GM23338 (cell line): ENCODE results near the gene ARSB. TPM values are rescaled to one million over a fixed set of nuclear protein-coding genes. Genes with fewer than 3 reads are reported as not detected.

Experiments
- ATAC-seq: fragments of 200-7000 bp; cut with Tn5 transposase; 3 replicates; pipeline ENCODE4 v1.9.1; 2020
- DNase-seq: peaks from one replicate; pipeline ENCODE4 v3.0.0-alpha.2; 2015; ENCODE audit warnings: low spot score
- H2AFZ ChIP-seq: fragments of 200-600 bp; sonication (generic); 2 replicates; pipeline ENCODE4 v1.8.0; 2016; ENCODE audit warnings: antibody characterized with exemption, mild to moderate bottlenecking, moderate library complexity
- H3F3A ChIP-seq: fragments of 200-600 bp; sonication (generic); replicated peaks from 2 replicates; pipeline ENCODE4 v1.8.0; 2017; ENCODE audit warnings: antibody characterized with exemption, mixed run types, low read depth
- H3K27ac ChIP-seq: fragments of 200-600 bp; sonication (generic); 2 replicates; pipeline ENCODE4 v1.6.1; 2016; ENCODE audit warnings: low read depth
- H3K27me3 ChIP-seq: fragments of 200-600 bp; sonication (generic); 2 replicates; pipeline ENCODE4 v1.8.0; 2016; ENCODE audit warnings: mild to moderate bottlenecking, mixed run types, moderate library complexity; ENCODE audit not compliant: insufficient read depth
- H3K36me3 ChIP-seq: fragments of 200-600 bp; sonication (generic); 2 replicates; pipeline ENCODE4 v1.8.0; 2016; ENCODE audit warnings: mild to moderate bottlenecking; ENCODE audit not compliant: insufficient read depth
- H3K4me1 ChIP-seq: fragments of 200-600 bp; sonication (generic); 2 replicates; pipeline ENCODE4 v1.8.0; 2016; ENCODE audit warnings: mild to moderate bottlenecking, moderate library complexity; ENCODE audit not compliant: insufficient read depth
- H3K4me2 ChIP-seq: fragments of 200-600 bp; sonication (generic); 2 replicates; pipeline ENCODE4 v1.7.1; 2017; ENCODE audit warnings: mixed run types
- H3K4me3 ChIP-seq: fragments of 200-600 bp; sonication (generic); 2 replicates; pipeline ENCODE4 v1.6.1; 2016; ENCODE audit warnings: mixed run types
- H3K79me2 ChIP-seq: fragments of 200-600 bp; sonication (generic); replicated peaks from 2 replicates; pipeline ENCODE4 v1.8.0; 2017; ENCODE audit warnings: mild to moderate bottlenecking; ENCODE audit not compliant: insufficient read depth
- H3K9me2 ChIP-seq: fragments of 200-600 bp; sonication (generic); 2 replicates; pipeline ENCODE4 v1.8.0; 2017; ENCODE audit not compliant: insufficient read depth
- H4K20me1 ChIP-seq: fragments of 200-600 bp; sonication (generic); replicated peaks from 2 replicates; pipeline ENCODE4 v1.8.0; 2017; ENCODE audit warnings: mild to moderate bottlenecking; ENCODE audit not compliant: insufficient read depth
- H3K27ac Mint-ChIP-seq: 2 replicates; pipeline ENCODE4 v1.8.0; 2020; ENCODE audit warnings: inconsistent platforms, mild to moderate bottlenecking, moderate library complexity, mixed read lengths
- H3K27me3 Mint-ChIP-seq: 3 replicates; pipeline ENCODE4 v1.8.0; 2022; ENCODE audit warnings: low read depth, mild to moderate bottlenecking, moderate library complexity, mixed read lengths, inconsistent platforms; ENCODE audit not compliant: insufficient read depth, poor library complexity
- H3K36me3 Mint-ChIP-seq: 3 replicates; pipeline ENCODE4 v1.8.0; 2021; ENCODE audit warnings: low read depth, mild to moderate bottlenecking, inconsistent platforms, moderate library complexity, mixed read lengths
- H3K4me1 Mint-ChIP-seq: 3 replicates; pipeline ENCODE4 v1.8.0; 2020; ENCODE audit warnings: mild to moderate bottlenecking, inconsistent platforms, mixed read lengths
- H3K4me3 Mint-ChIP-seq: 3 replicates; pipeline ENCODE4 v1.8.0; 2021; ENCODE audit warnings: moderate library complexity, mild to moderate bottlenecking, inconsistent platforms, mixed read lengths
- H3K9me3 Mint-ChIP-seq: 3 replicates; pipeline ENCODE4 v1.8.0; 2020; ENCODE audit warnings: moderate library complexity, mild to moderate bottlenecking, inconsistent platforms, mixed read lengths
- CREB1 ChIP-seq: fragments of 250-450 bp; sonication (Bioruptor Pico); IDR thresholded peaks from 2 replicates; pipeline ENCODE4 v1.5.0; 2020; ENCODE audit warnings: low read depth, mild to moderate bottlenecking, moderate library complexity
- EZH2 ChIP-seq: fragments of 200-600 bp; sonication (generic); IDR thresholded peaks from one replicate; pipeline ENCODE4 v1.8.0; 2017; ENCODE audit warnings: antibody characterized with exemption, mild to moderate bottlenecking, low read depth; ENCODE audit not compliant: unreplicated experiment
- EZH2phosphoT487 ChIP-seq: fragments of 200-600 bp; sonication (generic); IDR thresholded peaks from one replicate; pipeline ENCODE4 v1.8.1; 2018; ENCODE audit warnings: antibody characterized with exemption; ENCODE audit not compliant: unreplicated experiment
- JUNB ChIP-seq: IDR thresholded peaks from one replicate; pipeline ENCODE4 v1.6.1; 2016; ENCODE audit warnings: antibody characterized with exemption; ENCODE audit not compliant: unreplicated experiment
- NANOG ChIP-seq: IDR thresholded peaks from 2 replicates; pipeline ENCODE4 v1.6.1; 2016; ENCODE audit warnings: antibody characterized with exemption, borderline replicate concordance
- POLR2AphosphoS5 ChIP-seq: IDR thresholded peaks from 2 replicates; pipeline ENCODE4 v1.6.1; 2016; ENCODE audit warnings: antibody characterized with exemption, low read depth
- STAT1 ChIP-seq: IDR thresholded peaks from one replicate; pipeline ENCODE4 v1.6.1; 2016; ENCODE audit warnings: antibody characterized with exemption; ENCODE audit not compliant: unreplicated experiment
- ZNF114 ChIP-seq: fragments of 250-450 bp; sonication (Bioruptor Pico); IDR thresholded peaks from 2 replicates; pipeline ENCODE4 v1.5.0; 2020; ENCODE audit warnings: mild to moderate bottlenecking, moderate library complexity
- ZNF331 ChIP-seq: fragments of 250-450 bp; sonication (Bioruptor Pico); IDR thresholded peaks from 2 replicates; pipeline ENCODE4 v1.5.0; 2020; ENCODE audit warnings: low read depth, mild to moderate bottlenecking, moderate library complexity
- polyA plus RNA-seq: library from polyadenylated mRNA; unstranded; fragments of >200 nt; fragmentation: Nextera tagmentation; extraction: Ambion mirVana; gene quantifications from 2 replicates; pipeline ENCODE4 v1.2.1, GENCODE V29; 2016
- total RNA-seq: library from RNA; depleted of rRNA; stranded (reverse); fragments of >200 nt; shearing (Covaris generic); gene quantifications from 2 replicates; pipeline ENCODE4 v1.2.3, GENCODE V29; 2014
- TF ChIP-seq, protein P1 (sequence below): IDR thresholded peaks from one replicate; pipeline ENCODE4 v1.6.1; 2018; ENCODE audit warnings: antibody characterized with exemption; ENCODE audit not compliant: unreplicated experiment
- TF ChIP-seq, protein P2 (sequence below): IDR thresholded peaks from 2 replicates; pipeline ENCODE4 v1.6.1; 2016; ENCODE audit warnings: antibody characterized with exemption

Gene ARSB
- total and polyA plus RNA-seq, 2 experiments from 2014 or later, result 7.4 to 24.6 TPM

GRCh38 chr5:78905084-78905938 lies 79.8 kb downstream of the ARSB start:
- no peak overlapping the region for H3K4me2 ChIP-seq
- no peak overlapping the region for H3K4me3 Mint-ChIP-seq
- DNase-seq, result no peak

DNA sequence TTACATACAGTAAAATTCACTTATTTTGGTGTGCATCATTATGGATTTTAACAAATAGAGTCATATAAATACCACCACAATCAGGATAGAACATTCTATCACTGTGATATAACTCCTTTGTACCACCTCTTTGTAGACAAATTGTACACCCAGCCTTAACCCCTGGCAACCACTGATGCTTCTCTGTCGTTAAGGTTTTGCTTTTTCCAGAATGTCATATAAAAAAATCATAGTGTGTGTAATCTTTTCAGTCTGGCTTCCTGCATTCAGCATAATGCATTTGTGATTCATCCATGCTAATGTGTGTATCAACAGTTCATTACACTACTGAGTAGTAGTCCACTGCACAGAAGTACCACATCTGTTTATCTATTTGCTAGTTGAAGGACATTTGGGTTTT lies 81.2 kb downstream of the ARSB start:
- no peaks in the 10 kb centered on the region for H3K79me2 ChIP-seq
- Mint-ChIP-seq H3K27ac (no peak overlapping the region), H3K4me3 (no peak overlapping the region), H3K4me1 (peaks cover 31% of the 10 kb centered on the region), H3K27me3 (peaks cover 2% of the 10 kb centered on the region), H3K9me3 (no peaks in the 10 kb centered on the region), H3K36me3 (no peaks in the 10 kb centered on the region)
- no peaks in the 10 kb centered on the region for H4K20me1 ChIP-seq
- H2AFZ ChIP-seq, result no peak overlapping the region
- H3K4me2 ChIP-seq, result no peak overlapping the region
- H3K9me2 ChIP-seq, result no peaks in the 10 kb centered on the region
- H3K27ac ChIP-seq, result no peak overlapping the region
- no peaks in the 10 kb centered on the region for H3K36me3 ChIP-seq
- no peak overlapping the region for H3K4me3 ChIP-seq
- DNase-seq, result no peak
- no peaks in the 10 kb centered on the region for H3K27me3 ChIP-seq
- TF ChIP-seq ZNF331 (CRISPR knock-in tag), result no peak
- TF ChIP-seq POLR2AphosphoS5, result no peak
- TF ChIP-seq, protein P1, sequence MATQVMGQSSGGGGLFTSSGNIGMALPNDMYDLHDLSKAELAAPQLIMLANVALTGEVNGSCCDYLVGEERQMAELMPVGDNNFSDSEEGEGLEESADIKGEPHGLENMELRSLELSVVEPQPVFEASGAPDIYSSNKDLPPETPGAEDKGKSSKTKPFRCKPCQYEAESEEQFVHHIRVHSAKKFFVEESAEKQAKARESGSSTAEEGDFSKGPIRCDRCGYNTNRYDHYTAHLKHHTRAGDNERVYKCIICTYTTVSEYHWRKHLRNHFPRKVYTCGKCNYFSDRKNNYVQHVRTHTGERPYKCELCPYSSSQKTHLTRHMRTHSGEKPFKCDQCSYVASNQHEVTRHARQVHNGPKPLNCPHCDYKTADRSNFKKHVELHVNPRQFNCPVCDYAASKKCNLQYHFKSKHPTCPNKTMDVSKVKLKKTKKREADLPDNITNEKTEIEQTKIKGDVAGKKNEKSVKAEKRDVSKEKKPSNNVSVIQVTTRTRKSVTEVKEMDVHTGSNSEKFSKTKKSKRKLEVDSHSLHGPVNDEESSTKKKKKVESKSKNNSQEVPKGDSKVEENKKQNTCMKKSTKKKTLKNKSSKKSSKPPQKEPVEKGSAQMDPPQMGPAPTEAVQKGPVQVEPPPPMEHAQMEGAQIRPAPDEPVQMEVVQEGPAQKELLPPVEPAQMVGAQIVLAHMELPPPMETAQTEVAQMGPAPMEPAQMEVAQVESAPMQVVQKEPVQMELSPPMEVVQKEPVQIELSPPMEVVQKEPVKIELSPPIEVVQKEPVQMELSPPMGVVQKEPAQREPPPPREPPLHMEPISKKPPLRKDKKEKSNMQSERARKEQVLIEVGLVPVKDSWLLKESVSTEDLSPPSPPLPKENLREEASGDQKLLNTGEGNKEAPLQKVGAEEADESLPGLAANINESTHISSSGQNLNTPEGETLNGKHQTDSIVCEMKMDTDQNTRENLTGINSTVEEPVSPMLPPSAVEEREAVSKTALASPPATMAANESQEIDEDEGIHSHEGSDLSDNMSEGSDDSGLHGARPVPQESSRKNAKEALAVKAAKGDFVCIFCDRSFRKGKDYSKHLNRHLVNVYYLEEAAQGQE, result no peak
- TF ChIP-seq ZNF114 (CRISPR knock-in tag), result no peak
- TF ChIP-seq, protein P2, sequence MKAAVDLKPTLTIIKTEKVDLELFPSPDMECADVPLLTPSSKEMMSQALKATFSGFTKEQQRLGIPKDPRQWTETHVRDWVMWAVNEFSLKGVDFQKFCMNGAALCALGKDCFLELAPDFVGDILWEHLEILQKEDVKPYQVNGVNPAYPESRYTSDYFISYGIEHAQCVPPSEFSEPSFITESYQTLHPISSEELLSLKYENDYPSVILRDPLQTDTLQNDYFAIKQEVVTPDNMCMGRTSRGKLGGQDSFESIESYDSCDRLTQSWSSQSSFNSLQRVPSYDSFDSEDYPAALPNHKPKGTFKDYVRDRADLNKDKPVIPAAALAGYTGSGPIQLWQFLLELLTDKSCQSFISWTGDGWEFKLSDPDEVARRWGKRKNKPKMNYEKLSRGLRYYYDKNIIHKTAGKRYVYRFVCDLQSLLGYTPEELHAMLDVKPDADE, result no peak
- TF ChIP-seq NANOG, result no peak
- TF ChIP-seq JUNB, result no peak
- no peak for TF ChIP-seq STAT1
- TF ChIP-seq CREB1 (CRISPR knock-in tag), result no peak
- no peaks in the 10 kb centered on the region for H3F3A ChIP-seq
- H3K4me1 ChIP-seq, result peaks cover 14% of the 10 kb centered on the region
- no peak for ATAC-seq

More at GRCh38 chr5:78905084-78905938, 79.8 kb downstream of the ARSB start:
- H3K79me2 ChIP-seq, result no peaks in the 10 kb centered on the region
- no peak for TF ChIP-seq ZNF114 (CRISPR knock-in tag)
- no peak for TF ChIP-seq EZH2phosphoT487
- TF ChIP-seq POLR2AphosphoS5, result no peak
- TF ChIP-seq EZH2, result no peak
- TF ChIP-seq CREB1 (CRISPR knock-in tag), result no peak
- TF ChIP-seq, protein P1, result no peak
- no peak for TF ChIP-seq ZNF331 (CRISPR knock-in tag)
- H3F3A ChIP-seq, result no peaks in the 10 kb centered on the region
- H3K27me3 ChIP-seq, result no peaks in the 10 kb centered on the region
- H3K4me3 ChIP-seq, result no peak overlapping the region
- ATAC-seq, result no peak
- peaks cover 2% of the 10 kb centered on the region for H3K27me3 Mint-ChIP-seq
- H3K36me3 ChIP-seq, result no peaks in the 10 kb centered on the region
- H3K36me3 Mint-ChIP-seq, result no peaks in the 10 kb centered on the region
- peak overlapping the region; percentile 14; the same call in 1 of the 2 replicates for H3K27ac Mint-ChIP-seq
- no peaks in the 10 kb centered on the region for H4K20me1 ChIP-seq
- no peaks in the 10 kb centered on the region for H3K9me2 ChIP-seq
- no peaks in the 10 kb centered on the region for H3K9me3 Mint-ChIP-seq
- H3K4me1 Mint-ChIP-seq, result peaks cover 36% of the 10 kb centered on the region
- no peak overlapping the region for H3K27ac ChIP-seq
- no peak overlapping the region for H2AFZ ChIP-seq
- peaks cover 20% of the 10 kb centered on the region for H3K4me1 ChIP-seq
